ENCODE data around the gene C10orf120. TPM values are rescaled to one million over a fixed set of nuclear protein-coding genes. Genes with fewer than 3 reads are reported as not detected.
A peak's percentile ranks its signal among the peaks of the same experiment; 100 is the strongest.

The C10orf120 gene
- polyA plus RNA-seq, 6 donors from 2014 or later: not detected

DNA sequence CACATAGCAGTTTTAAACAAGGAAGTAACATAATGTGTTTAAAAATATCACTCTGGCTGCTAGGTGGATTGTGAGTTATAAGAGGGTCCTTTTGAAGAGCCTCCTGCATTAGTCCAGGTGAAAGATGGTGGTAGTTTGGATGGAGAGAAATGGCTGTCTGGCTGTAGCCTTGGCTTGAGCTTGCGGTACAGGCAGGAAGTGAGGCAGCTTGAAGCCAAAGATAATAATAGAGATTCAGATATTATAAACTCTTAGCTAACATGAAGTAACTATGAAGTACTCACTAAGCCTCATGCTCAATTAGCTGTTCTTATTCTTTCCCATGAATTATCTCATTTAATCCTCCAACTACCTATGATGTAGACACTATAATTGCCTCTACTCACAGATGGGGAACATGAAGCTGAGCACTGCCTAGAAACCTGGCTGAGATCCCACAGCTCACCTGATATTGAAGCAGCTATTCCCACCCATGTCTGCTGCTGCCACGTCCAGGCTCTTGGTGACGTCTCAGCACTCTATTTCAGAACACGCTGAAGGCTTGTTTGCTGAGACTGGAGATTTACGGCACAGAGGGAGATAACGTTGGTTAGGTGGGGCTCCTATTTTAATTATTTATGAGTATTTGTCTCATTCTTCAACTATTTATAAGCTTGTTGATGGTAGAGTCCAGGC is 10.4 kb downstream of the C10orf120 start:
- Mint-ChIP-seq H3K4me1 (no peaks in the 10 kb centered on the region), H3K36me3 (no peaks in the 10 kb centered on the region), H3K27ac (no peak overlapping the region), H3K27me3 (peaks cover 36 to 43% (median 42%) of the 10 kb centered on the region in 3 donors), H3K9me3 (peaks cover 0 to 6% (median 2%) of the 10 kb centered on the region in 7 donors), H3K4me3 (no peak overlapping the region)
- ATAC-seq (ENCODE audit: low read depth in 2 of 2) (no peak), DNase-seq (no peak)

DNA sequence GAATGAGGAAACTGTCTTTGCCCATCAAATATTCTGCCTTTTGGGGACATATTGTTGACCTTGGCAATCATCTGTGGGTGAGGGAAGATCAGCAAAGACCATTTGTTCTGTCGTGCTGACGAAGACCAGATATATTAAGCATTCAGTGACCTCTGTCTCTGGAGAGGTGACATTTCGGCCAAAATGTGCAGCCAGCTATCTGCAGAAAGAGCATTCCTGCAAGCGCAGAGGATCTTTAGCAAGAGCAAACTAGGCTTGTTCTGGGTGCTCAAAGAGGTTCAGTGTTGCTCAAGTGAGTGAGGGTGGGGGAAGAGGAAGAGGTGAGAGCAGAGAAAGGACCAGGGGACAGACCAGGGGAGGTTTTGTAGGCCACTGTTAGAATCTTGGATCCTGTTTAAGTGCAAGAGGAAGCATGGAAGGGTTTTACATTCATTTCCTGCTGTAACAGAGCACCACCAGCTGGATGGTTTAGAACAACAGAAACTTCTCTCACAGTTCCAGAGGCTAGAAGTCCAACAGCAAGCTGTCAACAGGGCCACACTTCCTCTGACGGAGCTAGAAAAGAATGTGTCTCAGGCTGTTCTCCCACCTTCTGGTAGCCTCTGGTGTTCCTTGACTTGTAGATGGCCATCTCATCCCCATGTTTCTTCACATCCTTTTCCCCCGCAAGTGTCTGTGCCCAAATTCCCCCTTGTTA is 11.2 kb downstream of the C10orf120 start:
- no peaks in the 10 kb centered on the region for H3K36me3 Mint-ChIP-seq
- H3K9me3 Mint-ChIP-seq: peaks cover 0 to 6% (median 2%) of the 10 kb centered on the region in 7 donors
- H3K4me1 Mint-ChIP-seq: no peaks in the 10 kb centered on the region
- H3K27ac Mint-ChIP-seq: no peak overlapping the region
- DNase-seq (no peak), ATAC-seq (ENCODE audit: low read depth in 2 of 2) (no peak)
- peaks cover 41 to 45% (median 44%) of the 10 kb centered on the region in 3 donors for H3K27me3 Mint-ChIP-seq
- H3K4me3 Mint-ChIP-seq: no peak overlapping the region

DNA sequence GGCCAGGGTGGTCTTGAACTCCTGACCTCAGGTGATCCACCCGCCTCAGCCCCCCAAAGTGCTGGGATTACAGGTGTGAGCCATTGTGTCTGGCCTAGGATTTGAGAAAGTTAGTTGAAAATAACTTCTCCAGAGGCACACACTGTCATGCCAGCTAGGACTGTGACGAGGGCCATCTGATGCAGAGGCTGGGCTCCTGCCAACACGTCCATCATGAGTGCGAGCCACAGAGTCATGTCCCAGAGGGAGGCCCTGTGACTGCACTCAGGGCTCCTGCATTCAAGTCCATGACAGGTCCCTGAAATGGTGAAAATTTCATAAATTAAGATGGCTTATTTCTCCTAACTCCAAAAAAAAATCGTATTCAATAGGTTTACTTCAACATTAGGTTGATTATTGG is 17.1 kb downstream of the C10orf120 start:
- no peak for DNase-seq
- Mint-ChIP-seq H3K36me3 (no peaks in the 10 kb centered on the region), H3K27me3 (peaks cover 28 to 30% (median 30%) of the 10 kb centered on the region in 3 donors), H3K27ac (no peak overlapping the region), H3K4me1 (no peaks in the 10 kb centered on the region), H3K4me3 (no peak overlapping the region), H3K9me3 (peaks cover 0 to 6% (median 3%) of the 10 kb centered on the region in 7 donors)
- ATAC-seq (ENCODE audit: low read depth in 2 of 2): no peak

DNA sequence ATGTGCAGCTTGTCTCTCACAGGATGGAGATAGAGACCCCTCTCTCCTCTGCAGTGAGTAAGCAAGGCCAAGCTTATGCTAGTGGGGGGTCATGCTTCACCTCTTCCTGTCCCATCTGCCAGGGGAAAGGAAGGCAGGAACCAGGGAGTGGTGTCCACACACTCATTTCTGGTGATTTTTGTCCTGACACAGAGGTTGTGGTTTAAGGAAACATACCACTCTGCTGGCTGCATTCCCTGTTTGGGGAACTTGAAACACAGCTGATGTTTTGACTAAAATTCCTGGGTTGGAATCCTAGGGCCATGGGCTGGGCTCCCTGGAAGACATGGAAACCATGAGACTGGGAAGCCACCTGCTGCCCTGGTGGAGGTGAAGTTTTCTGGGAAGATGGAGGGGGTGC is 21.4 kb downstream of the C10orf120 start:
- Mint-ChIP-seq H3K36me3 (no peaks in the 10 kb centered on the region), H3K27me3 (peaks cover 27 to 35% (median 27%) of the 10 kb centered on the region in 3 donors), H3K4me3 (no peak overlapping the region), H3K4me1 (no peaks in the 10 kb centered on the region), H3K27ac (no peak overlapping the region), H3K9me3 (peaks cover 0 to 3% (median 0%) of the 10 kb centered on the region in 7 donors)
- DNase-seq (no peak), ATAC-seq (ENCODE audit: low read depth in 2 of 2) (no peak)

DNA sequence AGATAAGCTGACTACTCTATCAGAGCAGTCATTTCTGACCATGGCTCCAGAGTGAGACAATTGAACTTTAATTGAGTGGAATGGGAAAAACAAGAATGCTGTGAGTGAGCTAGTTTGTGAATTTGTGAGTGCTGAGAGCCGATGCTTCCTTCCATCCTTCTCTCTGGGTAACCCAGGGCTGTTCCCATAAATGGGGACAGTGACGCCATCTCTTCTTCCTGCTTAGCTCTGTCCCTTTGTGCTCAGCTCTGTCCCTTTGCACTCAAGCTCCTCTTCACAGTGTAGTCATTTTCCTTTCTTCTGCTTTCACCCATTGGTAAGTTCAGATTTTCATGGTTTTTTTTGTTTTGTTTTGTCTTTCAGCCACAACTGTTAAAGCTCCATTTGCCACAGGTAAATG is 24.4 kb downstream of the C10orf120 start:
- no peak overlapping the region for H3K4me3 Mint-ChIP-seq
- no peak for ATAC-seq (ENCODE audit: low read depth in 2 of 2)
- H3K4me1 Mint-ChIP-seq: no peaks in the 10 kb centered on the region
- H3K36me3 Mint-ChIP-seq: no peaks in the 10 kb centered on the region
- no peak for DNase-seq
- peak overlapping the region in 1 of 6 donors; percentile 17 for H3K27ac Mint-ChIP-seq
- H3K27me3 Mint-ChIP-seq: peaks cover 29 to 48% (median 39%) of the 10 kb centered on the region in 3 donors
- peaks cover 0 to 3% (median 0%) of the 10 kb centered on the region in 7 donors for H3K9me3 Mint-ChIP-seq

DNA sequence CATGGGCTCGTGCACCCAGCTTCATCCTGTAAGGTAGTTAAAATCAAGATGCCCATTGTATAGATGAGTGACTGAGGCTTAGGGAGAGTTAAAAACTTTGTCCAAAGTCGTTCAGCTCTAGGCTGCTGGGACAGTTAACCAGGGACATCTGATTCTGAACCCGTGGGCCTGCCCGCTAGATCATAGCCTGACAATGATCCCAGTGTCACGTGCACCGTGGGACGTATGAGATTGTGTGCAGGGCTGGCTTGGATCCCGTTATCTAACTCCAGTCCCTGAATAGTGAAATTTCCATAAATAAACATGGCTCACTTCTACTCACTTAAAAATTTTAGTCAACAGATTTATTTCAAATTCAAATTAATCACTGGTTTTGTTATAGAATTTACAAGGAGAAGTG is 24.9 kb downstream of the C10orf120 start:
- H3K27ac Mint-ChIP-seq: no peak overlapping the region
- H3K36me3 Mint-ChIP-seq: no peaks in the 10 kb centered on the region
- H3K4me1 Mint-ChIP-seq: no peaks in the 10 kb centered on the region
- ATAC-seq (ENCODE audit: low read depth in 2 of 2): no peak
- H3K27me3 Mint-ChIP-seq: peaks cover 29 to 48% (median 39%) of the 10 kb centered on the region in 3 donors
- no peak overlapping the region for H3K4me3 Mint-ChIP-seq
- DNase-seq: no peak
- peaks cover 0 to 3% (median 0%) of the 10 kb centered on the region in 7 donors for H3K9me3 Mint-ChIP-seq

DNA sequence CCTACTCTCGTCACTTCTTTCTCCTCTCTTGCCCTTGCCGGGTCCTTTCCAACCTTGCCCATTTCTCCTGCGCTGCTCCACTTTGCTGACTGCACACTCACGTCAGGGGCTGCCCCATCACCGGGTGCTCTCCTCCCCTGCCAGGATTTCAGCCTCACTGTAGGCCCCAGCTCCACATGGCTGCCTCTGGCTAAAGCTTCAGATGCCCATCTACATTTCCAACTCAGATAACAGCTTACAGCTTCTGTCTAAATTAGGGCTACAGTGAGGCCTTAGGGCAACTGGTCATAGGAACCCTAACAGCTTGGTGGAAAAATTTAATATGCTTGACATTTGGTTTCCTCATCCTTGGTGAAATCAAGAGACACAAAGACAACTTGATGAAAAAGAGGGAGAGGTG is 25.9 kb downstream of the C10orf120 start:
- Mint-ChIP-seq H3K36me3 (no peaks in the 10 kb centered on the region), H3K4me3 (no peak overlapping the region), H3K9me3 (peaks cover 0 to 3% (median 0%) of the 10 kb centered on the region in 7 donors), H3K27ac (no peak overlapping the region), H3K27me3 (peaks cover 23 to 46% (median 39%) of the 10 kb centered on the region in 3 donors), H3K4me1 (no peaks in the 10 kb centered on the region)
- DNase-seq (no peak), ATAC-seq (ENCODE audit: low read depth in 2 of 2) (no peak)

DNA sequence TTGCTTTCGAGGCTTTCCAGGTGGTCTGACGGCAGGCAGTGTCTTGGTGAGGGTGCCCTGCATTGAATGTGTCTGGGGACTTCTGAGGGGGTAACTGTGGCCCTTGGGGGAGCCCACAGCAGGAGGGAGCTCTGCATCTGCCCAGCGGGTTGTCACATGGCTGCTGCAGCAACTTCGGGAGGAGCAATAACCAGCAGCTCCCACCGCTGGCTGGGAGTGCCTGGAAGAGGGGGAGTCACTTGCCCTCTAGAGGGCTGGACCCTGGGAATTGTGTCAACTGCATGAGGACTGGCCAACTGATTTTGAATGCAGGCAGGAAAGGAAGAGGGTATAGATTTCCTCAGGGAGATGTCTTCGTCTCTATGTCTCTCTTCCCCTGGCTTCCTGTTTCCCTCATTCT is 26.4 kb downstream of the C10orf120 start:
- H3K4me3 Mint-ChIP-seq: no peak overlapping the region
- DNase-seq (no peak), ATAC-seq (ENCODE audit: low read depth in 2 of 2) (no peak)
- peaks cover 21 to 43% (median 41%) of the 10 kb centered on the region in 3 donors for H3K27me3 Mint-ChIP-seq
- no peaks in the 10 kb centered on the region for H3K36me3 Mint-ChIP-seq
- H3K9me3 Mint-ChIP-seq: peaks cover 0 to 3% (median 0%) of the 10 kb centered on the region in 7 donors
- H3K27ac Mint-ChIP-seq: no peak overlapping the region
- H3K4me1 Mint-ChIP-seq: no peaks in the 10 kb centered on the region

DNA sequence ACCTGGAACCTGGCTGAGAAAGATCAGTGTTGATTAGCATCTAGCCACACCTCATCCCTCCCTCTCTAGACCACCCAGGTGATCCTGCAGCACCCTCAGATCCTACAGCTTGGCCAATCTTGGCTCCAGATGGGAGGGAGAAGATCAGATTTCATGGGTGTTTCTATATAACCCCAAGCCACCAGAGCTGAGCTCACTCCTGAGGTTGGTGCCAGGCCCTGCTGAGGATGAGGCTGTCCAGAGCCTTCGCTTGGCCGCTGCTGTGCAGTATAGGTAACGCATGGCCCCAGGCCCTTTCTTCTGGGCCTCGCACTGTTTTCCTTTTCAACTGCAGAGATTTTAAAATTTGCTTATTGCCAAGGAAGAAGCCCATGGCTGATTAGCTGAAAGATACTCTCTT is 27.0 kb downstream of the C10orf120 start:
- Mint-ChIP-seq H3K4me1 (no peaks in the 10 kb centered on the region), H3K27me3 (peaks cover 24 to 43% (median 39%) of the 10 kb centered on the region in 3 donors), H3K9me3 (peaks cover 0 to 3% (median 0%) of the 10 kb centered on the region in 7 donors)

DNA sequence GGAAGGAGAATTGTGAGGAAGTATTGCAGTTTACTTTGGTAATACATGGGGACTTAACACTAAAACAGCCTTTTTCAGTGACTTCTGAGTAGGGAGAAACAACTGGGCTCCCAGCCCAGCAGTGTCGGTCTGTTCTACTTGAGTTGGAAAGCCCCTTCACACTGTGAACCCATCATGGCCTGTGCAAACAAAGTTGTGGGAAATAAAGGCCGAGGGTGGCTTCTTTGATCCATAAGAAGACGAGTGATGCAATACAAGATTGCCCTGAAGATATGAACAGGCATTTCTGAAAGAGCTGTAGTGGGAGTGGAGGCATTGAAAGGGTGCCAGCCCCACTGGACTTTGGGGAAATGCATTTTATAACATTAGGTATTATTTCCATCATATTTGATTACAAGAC is 28.3 kb downstream of the C10orf120 start:
- peak overlapping the region in 1 of 6 donors; percentile 11 for H3K27ac Mint-ChIP-seq
- no peak for DNase-seq
- peaks cover 19 to 38% (median 29%) of the 10 kb centered on the region in 3 donors for H3K27me3 Mint-ChIP-seq
- ATAC-seq (ENCODE audit: low read depth in 2 of 2): no peak
- no peaks in the 10 kb centered on the region for H3K36me3 Mint-ChIP-seq
- no peaks in the 10 kb centered on the region for H3K4me1 Mint-ChIP-seq
- peaks cover 0 to 3% (median 0%) of the 10 kb centered on the region in 7 donors for H3K9me3 Mint-ChIP-seq
- H3K4me3 Mint-ChIP-seq: no peak overlapping the region

More for the DNA sequence above, 27.0 kb downstream of the C10orf120 start:
- Mint-ChIP-seq H3K36me3 (no peaks in the 10 kb centered on the region), H3K4me3 (no peak overlapping the region), H3K27ac (no peak overlapping the region)
- no peak for DNase-seq
- ATAC-seq (ENCODE audit: low read depth in 2 of 2): no peak

DNA sequence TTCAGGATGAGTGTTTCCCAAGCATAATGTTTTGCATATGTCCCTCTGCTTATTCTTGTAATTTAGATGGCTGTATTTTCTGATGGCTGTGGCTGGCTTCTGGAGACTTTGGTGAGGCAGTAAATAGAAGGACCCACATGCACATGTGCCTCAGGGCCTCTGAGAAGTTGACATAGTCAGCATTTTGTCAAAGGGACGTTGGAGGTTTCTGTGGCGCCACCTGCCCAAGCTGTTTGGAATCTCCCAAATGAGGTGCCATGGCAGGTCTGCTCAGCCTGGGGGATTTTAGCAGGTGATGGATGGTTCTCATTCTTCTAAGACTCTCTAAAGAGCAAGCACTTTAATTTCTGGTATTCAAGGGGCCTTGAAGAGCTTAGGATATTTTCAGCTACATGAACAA is 29.8 kb downstream of the C10orf120 start:
- H3K4me3 Mint-ChIP-seq: no peak overlapping the region
- H3K36me3 Mint-ChIP-seq: no peaks in the 10 kb centered on the region
- no peak for ATAC-seq (ENCODE audit: low read depth in 2 of 2)
- H3K4me1 Mint-ChIP-seq: no peaks in the 10 kb centered on the region
- H3K27me3 Mint-ChIP-seq: peaks cover 25 to 36% (median 29%) of the 10 kb centered on the region in 3 donors
- no peak overlapping the region for H3K27ac Mint-ChIP-seq
- no peak for DNase-seq
- no peaks in the 10 kb centered on the region for H3K9me3 Mint-ChIP-seq

DNA sequence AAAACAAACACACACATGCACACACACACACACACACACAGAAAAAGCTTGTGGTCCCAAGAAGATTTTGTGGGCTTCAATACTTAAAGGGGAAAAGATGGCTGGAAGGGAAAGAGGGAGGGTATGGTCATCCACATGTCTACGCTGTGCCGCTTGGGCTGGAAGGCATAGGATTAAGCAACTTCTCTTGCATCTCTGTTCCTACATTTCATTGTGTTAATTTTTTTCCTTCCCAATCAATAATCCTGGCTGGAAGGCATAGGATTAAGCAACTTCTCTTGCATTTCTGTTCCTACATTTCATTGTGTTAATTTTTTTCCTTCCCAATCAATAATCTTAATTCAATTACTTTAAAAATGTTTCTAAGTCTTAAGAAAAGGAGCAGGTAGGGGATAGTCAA is 30.6 kb downstream of the C10orf120 start:
- Mint-ChIP-seq H3K27ac (no peak overlapping the region), H3K4me1 (no peaks in the 10 kb centered on the region), H3K27me3 (peaks cover 21 to 36% (median 36%) of the 10 kb centered on the region in 3 donors), H3K9me3 (no peaks in the 10 kb centered on the region), H3K36me3 (no peaks in the 10 kb centered on the region), H3K4me3 (no peak overlapping the region)
- DNase-seq (no peak), ATAC-seq (ENCODE audit: low read depth in 2 of 2) (no peak)

DNA sequence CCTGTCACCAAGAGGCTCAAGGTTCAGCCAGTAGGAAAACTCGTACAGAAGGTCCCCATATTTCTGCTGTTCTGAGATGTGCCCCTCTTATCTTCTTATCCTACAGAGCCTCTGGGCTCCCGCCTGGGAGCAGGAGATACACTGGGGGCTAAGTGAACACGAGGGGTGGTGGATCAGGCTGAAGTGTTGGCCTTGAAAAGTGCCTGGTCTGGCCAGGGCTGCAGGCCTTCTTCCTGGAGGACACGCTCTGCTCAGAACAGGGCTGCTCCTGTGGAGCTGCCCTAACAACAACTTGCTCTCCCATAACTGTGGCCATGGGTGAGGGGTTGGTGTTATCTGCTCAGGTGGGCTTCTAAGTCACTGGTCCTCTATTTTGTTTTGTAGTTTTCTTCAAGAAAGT is 33.7 kb downstream of the C10orf120 start:
- Mint-ChIP-seq H3K9me3 (peaks cover 0 to 1% (median 0%) of the 10 kb centered on the region in 7 donors), H3K27me3 (peaks cover 15 to 32% (median 31%) of the 10 kb centered on the region in 3 donors), H3K36me3 (no peaks in the 10 kb centered on the region), H3K27ac (no peak overlapping the region), H3K4me1 (no peaks in the 10 kb centered on the region), H3K4me3 (no peak overlapping the region)
- ATAC-seq (ENCODE audit: low read depth in 2 of 2) (no peak), DNase-seq (no peak)

DNA sequence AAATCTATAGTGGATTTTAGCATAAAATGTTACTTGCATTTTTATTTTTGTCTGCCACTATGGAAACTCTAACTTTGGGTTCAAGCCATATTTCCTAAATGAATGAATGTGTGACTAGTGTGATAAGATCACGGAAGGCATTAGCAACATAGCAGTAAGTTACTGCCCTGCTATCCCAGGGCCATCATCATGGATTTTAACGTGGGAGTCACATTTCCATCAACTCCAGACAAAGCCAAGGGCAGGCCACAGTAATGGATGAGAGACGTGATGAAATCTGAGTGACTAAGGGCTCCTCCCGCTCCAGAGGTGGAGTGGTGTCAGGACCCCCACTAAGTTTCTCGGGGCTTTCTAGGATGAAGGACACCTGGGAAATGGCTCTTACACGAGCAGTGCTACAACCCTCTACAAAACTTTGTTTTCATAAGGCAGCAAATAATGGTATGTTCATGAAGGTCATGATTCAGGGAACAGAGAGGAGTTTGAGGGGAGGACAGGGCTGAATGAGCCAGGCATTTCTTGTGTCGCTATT is 34.3 kb downstream of the C10orf120 start:
- Mint-ChIP-seq H3K27ac (no peak overlapping the region), H3K4me1 (no peaks in the 10 kb centered on the region), H3K9me3 (peaks cover 0 to 2% (median 0%) of the 10 kb centered on the region in 7 donors), H3K36me3 (no peaks in the 10 kb centered on the region), H3K4me3 (no peak overlapping the region), H3K27me3 (peaks cover 15 to 26% (median 25%) of the 10 kb centered on the region in 3 donors)
- DNase-seq: no peak
- ATAC-seq (ENCODE audit: low read depth in 2 of 2): no peak
